IMR-90 (cell line): ENCODE data around the gene PGGHG.

ENCODE experiments used
- POLR2A ChIP-seq: IDR thresholded peaks from 2 replicates; pipeline ENCODE4 v1.6.1; 2012; ENCODE audit warnings: mild to moderate bottlenecking, low read depth, low read length
- RCOR1 ChIP-seq: IDR thresholded peaks from 2 replicates; pipeline ENCODE4 v1.6.1; 2012; ENCODE audit warnings: mild to moderate bottlenecking, low read length, improper control_type of control experiment; ENCODE audit not compliant: insufficient replicate concordance
- RFX5 ChIP-seq: IDR thresholded peaks from 2 replicates; pipeline ENCODE4 v1.8.0; 2012; ENCODE audit warnings: low read depth, mild to moderate bottlenecking, low read length, moderate library complexity
- TF ChIP-seq, protein P1 (sequence below): conservative IDR thresholded peaks from 2 replicates; pipeline ENCODE4 v1.5.1; 2012; ENCODE audit warnings: mild to moderate bottlenecking, low read depth, low read length, improper control_type of control experiment

DNA sequence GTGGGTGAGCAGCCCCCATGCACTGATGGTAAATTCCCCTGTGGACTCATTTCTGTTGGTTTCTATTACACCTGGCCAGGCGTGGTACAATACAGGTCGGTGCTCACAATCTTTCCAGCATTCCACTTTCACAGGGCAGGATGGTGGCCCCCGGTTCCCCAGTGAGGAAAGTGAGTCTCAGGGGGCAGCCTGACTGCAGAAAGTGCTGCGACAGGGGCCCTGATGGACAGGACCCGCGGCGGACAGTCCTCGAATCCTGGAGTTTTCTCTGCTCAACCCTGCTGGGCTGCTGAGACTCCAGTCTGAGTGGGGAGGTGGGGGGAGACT lies 3.1 kb upstream of the PGGHG start:
- TF ChIP-seq POLR2A (no peak), RFX5 (no peak), RCOR1 (no peak)
- TF ChIP-seq, protein P1, sequence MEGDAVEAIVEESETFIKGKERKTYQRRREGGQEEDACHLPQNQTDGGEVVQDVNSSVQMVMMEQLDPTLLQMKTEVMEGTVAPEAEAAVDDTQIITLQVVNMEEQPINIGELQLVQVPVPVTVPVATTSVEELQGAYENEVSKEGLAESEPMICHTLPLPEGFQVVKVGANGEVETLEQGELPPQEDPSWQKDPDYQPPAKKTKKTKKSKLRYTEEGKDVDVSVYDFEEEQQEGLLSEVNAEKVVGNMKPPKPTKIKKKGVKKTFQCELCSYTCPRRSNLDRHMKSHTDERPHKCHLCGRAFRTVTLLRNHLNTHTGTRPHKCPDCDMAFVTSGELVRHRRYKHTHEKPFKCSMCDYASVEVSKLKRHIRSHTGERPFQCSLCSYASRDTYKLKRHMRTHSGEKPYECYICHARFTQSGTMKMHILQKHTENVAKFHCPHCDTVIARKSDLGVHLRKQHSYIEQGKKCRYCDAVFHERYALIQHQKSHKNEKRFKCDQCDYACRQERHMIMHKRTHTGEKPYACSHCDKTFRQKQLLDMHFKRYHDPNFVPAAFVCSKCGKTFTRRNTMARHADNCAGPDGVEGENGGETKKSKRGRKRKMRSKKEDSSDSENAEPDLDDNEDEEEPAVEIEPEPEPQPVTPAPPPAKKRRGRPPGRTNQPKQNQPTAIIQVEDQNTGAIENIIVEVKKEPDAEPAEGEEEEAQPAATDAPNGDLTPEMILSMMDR, result no peak
